HepG2 (cell line): ENCODE results near the gene SRCIN1. TPM values are rescaled to one million over a fixed set of nuclear protein-coding genes. Genes with fewer than 3 reads are reported as not detected.

ENCODE experiments used
- CENPBD1 ChIP-seq: sonication (generic); formaldehyde crosslinking; IDR thresholded peaks from 2 replicates; pipeline ENCODE4 v1.8.0; 2022; ENCODE audit warnings: missing genetic modification reagents, low read depth, mild to moderate bottlenecking, borderline replicate concordance
- CREM ChIP-seq, 2 experiments: sonication (generic) in 1 of 2; formaldehyde crosslinking in 1 of 2; IDR thresholded peaks; 2 replicates each; pipeline versions ENCODE4 v1.4.0 to v1.6.1; 2016 to 2020; ENCODE audit warnings: antibody characterized with exemption in 1 of 2, mild to moderate bottlenecking in 1 of 2, missing genetic modification reagents in 1 of 2
- FOXA1 ChIP-seq, 2 experiments: fragments of 450-650 bp in 1 of 2; sonication (generic) in 1 of 2; formaldehyde crosslinking in 1 of 2; IDR thresholded peaks; 2 replicates each; pipeline versions ENCODE4 v1.4.0 to v1.6.1; 2016 to 2020; ENCODE audit warnings: missing genetic modification reagents in 1 of 2
- FOXO4 ChIP-seq: sonication (generic); formaldehyde crosslinking; conservative IDR thresholded peaks from 2 replicates; pipeline ENCODE4 v1.8.1; 2023; ENCODE audit warnings: missing genetic modification reagents
- HIVEP1 ChIP-seq: sonication (generic); formaldehyde crosslinking; IDR thresholded peaks from 2 replicates; pipeline ENCODE4 v1.4.0; 2020; ENCODE audit warnings: mild to moderate bottlenecking, missing genetic modification reagents
- MYC ChIP-seq: sonication (generic); formaldehyde crosslinking; IDR thresholded peaks from 2 replicates; pipeline ENCODE4 v1.9.0; 2021; ENCODE audit warnings: missing genetic modification reagents, borderline replicate concordance
- TRAFD1 ChIP-seq: sonication (generic); formaldehyde crosslinking; IDR thresholded peaks from 2 replicates; pipeline ENCODE4 v1.5.1; 2020; ENCODE audit warnings: missing genetic modification reagents, mild to moderate bottlenecking, borderline replicate concordance
- ZBTB43 ChIP-seq: sonication (generic); formaldehyde crosslinking; conservative IDR thresholded peaks from 2 replicates; pipeline ENCODE4 v1.4.0; 2020; ENCODE audit warnings: missing genetic modification reagents
- ZC3H4 ChIP-seq: sonication (generic); formaldehyde crosslinking; IDR thresholded peaks from 2 replicates; pipeline ENCODE4 v1.4.0; 2020; ENCODE audit warnings: missing genetic modification reagents, borderline replicate concordance
- polyA plus RNA-seq, 8 experiments: library from polyadenylated mRNA; depleted of rRNA in 3 of 8; stranded (reverse) in 7 of 8; unstranded in 1 of 8; fragments of >200 nt; fragmentation: Illumina TruSeq in 4 of 8; extraction: Trizol in 4 of 8; gene quantifications; 2 replicates each; pipeline versions ENCODE4 v1.2.1 to v1.2.3, GENCODE V29; 2011 to 2016; ENCODE audit warnings: low read depth in 4 of 8, missing spikeins in 1 of 8, mixed read lengths in 1 of 8; ENCODE audit not compliant: insufficient read depth in 1 of 8
- total RNA-seq, 5 experiments: library from RNA; depleted of rRNA; stranded (reverse); fragments of >200 nt; fragmentation: Illumina TruSeq; extraction: Trizol; gene quantifications; 2 replicates each; pipeline ENCODE4 v1.2.3, GENCODE V29; 2016; ENCODE audit warnings: low read depth in 1 of 5

The SRCIN1 gene
- total and polyA plus RNA-seq, 2 of the 13 experiments (the other 11 are each of a cell fraction or from before 2014, with no cell fraction given): 1.2 to 9.6 TPM

GRCh38 chr17:38604479-38605403, 1.0 kb downstream of the SRCIN1 start (continued):
- TF ChIP-seq ZBTB43 (CRISPR knock-in tag) (peak; percentile 45; the same call in 1 of the 2 replicates), HIVEP1 (CRISPR knock-in tag) (peak; percentile 34; the same call in 1 of the 2 replicates), FOXA1 (IDR thresholded peaks at IDR 0.05) (no peak), FOXA1 (CRISPR knock-in tag; IDR thresholded peaks at IDR 0.05) (no peak), CENPBD1 (no peak), CREM (IDR thresholded peaks at IDR 0.05) (peak; percentile 37; the same call in 1 of the 2 replicates), CREM (CRISPR knock-in tag; IDR thresholded peaks at IDR 0.05) (no peak), MYC (CRISPR knock-in tag) (no peak), TRAFD1 (CRISPR knock-in tag) (no peak), FOXO4 (CRISPR knock-in tag) (no peak), ZC3H4 (CRISPR knock-in tag) (no peak)
